Lower lobe of right lung (tissue), 2 donors: ENCODE data around the gene INPP5A. TPM values are rescaled to one million over a fixed set of nuclear protein-coding genes. Genes with fewer than 3 reads are reported as not detected.

Source experiments
- ATAC-seq, 2 donors: fragments of 200-7000 bp; cut with Tn5 transposase; one replicate each; pipeline ENCODE4 v1.9.1; 2020 to 2022; ENCODE audit warnings: mild to moderate bottlenecking in 2 of 2, moderate library complexity in 2 of 2
- DNase-seq: peaks from one replicate; pipeline ENCODE4 v3.0.0-alpha.2; 2020
- H3K27ac ChIP-seq: fragments of 200-600 bp; one replicate; pipeline ENCODE4 v1.8.0; 2022
- H3K27me3 ChIP-seq: fragments of 200-600 bp; one replicate; pipeline ENCODE4 v1.8.0; 2022; ENCODE audit warnings: low read depth
- H3K36me3 ChIP-seq: fragments of 200-600 bp; one replicate; pipeline ENCODE4 v1.8.0; 2022; ENCODE audit warnings: mild to moderate bottlenecking
- H3K4me1 ChIP-seq: fragments of 200-600 bp; one replicate; pipeline ENCODE4 v1.8.0; 2022
- H3K4me3 ChIP-seq: fragments of 200-600 bp; one replicate; pipeline ENCODE4 v1.8.0; 2022; ENCODE audit warnings: mild to moderate bottlenecking
- H3K9me3 ChIP-seq: fragments of 200-600 bp; one replicate; pipeline ENCODE4 v1.8.0; 2022
- CTCF ChIP-seq: fragments of 200-600 bp; IDR thresholded peaks from one replicate; pipeline ENCODE4 v1.8.0; 2022; ENCODE audit warnings: antibody characterized with exemption, mild to moderate bottlenecking
- intact Hi-C: fragments of 100-400 bp; cut with DNase I; formaldehyde crosslinking; loops from one replicate; pipeline ENCODE4 v1.11.0; 2022
- total RNA-seq: library from RNA; stranded (reverse); fragmentation: NEBNext Ultra II Directional; extraction: Animal tissue kit (Norgen Biotek cat#: 25700); gene quantifications from one replicate; pipeline ENCODE4 v1.2.1, GENCODE V29; 2021
- donor health status: DM: no; HTN: yes; CAD: no; lungs with severe emphysema.

INPP5A gene
- total RNA-seq, 1 donor from 2014 or later = 34.1 TPM

- Histone ChIP-seq H3K9me3 (peaks cover 11% of the 10 kb centered on the region), H3K4me1 (peaks cover 5% of the 10 kb centered on the region), H3K27me3 (no peaks in the 10 kb centered on the region), H3K27ac (no peak overlapping the region), H3K36me3 (no peaks in the 10 kb centered on the region), H3K4me3 (no peak overlapping the region)
- intact Hi-C loops = no loop called here
- TF ChIP-seq CTCF = no peak
- ATAC-seq (no peak), DNase-seq (no peak)
These were observed 62.8 kb downstream of the INPP5A start for GRCh38 chr10:132600416-132600815.

GRCh38 chr10:132601567-132601966 is 64.0 kb downstream of the INPP5A start:
- Histone ChIP-seq H3K9me3 (peaks cover 11% of the 10 kb centered on the region), H3K27me3 (no peaks in the 10 kb centered on the region), H3K4me1 (peaks cover 12% of the 10 kb centered on the region), H3K4me3 (no peak overlapping the region), H3K27ac (no peak overlapping the region), H3K36me3 (no peaks in the 10 kb centered on the region)
- DNase-seq (no peak), ATAC-seq (no peak)
- intact Hi-C loops = no loop called here
- TF ChIP-seq CTCF = no peak

GRCh38 chr10:132602614-132603013 is 65.0 kb downstream of the INPP5A start:
- ATAC-seq = no peak

GRCh38 chr10:132603851-132604533 is 66.4 kb downstream of the INPP5A start:
- intact Hi-C loops = no loop called here
- TF ChIP-seq CTCF = no peak
- DNase-seq (no peak), ATAC-seq (no peak)
- Histone ChIP-seq H3K27ac (no peak overlapping the region), H3K9me3 (peaks cover 11% of the 10 kb centered on the region), H3K27me3 (no peaks in the 10 kb centered on the region), H3K36me3 (no peaks in the 10 kb centered on the region), H3K4me3 (no peak overlapping the region), H3K4me1 (peaks cover 19% of the 10 kb centered on the region)

More at GRCh38 chr10:132602614-132603013, 65.0 kb downstream of the INPP5A start:
- Histone ChIP-seq H3K27me3 (no peaks in the 10 kb centered on the region), H3K4me3 (no peak overlapping the region), H3K27ac (no peak overlapping the region), H3K9me3 (peaks cover 11% of the 10 kb centered on the region), H3K36me3 (no peaks in the 10 kb centered on the region), H3K4me1 (peaks cover 19% of the 10 kb centered on the region)
- no peak for DNase-seq
- intact Hi-C loops = no loop called here
- no peak for TF ChIP-seq CTCF

GRCh38 chr10:132604686-132605085 is 67.1 kb downstream of the INPP5A start:
- Histone ChIP-seq H3K27ac (no peak overlapping the region), H3K4me3 (no peak overlapping the region), H3K27me3 (no peaks in the 10 kb centered on the region), H3K4me1 (peaks cover 19% of the 10 kb centered on the region), H3K36me3 (no peaks in the 10 kb centered on the region), H3K9me3 (peaks cover 11% of the 10 kb centered on the region)
- intact Hi-C loops = no loop called here
- no peak for DNase-seq
- no peak for TF ChIP-seq CTCF
- no peak for ATAC-seq
